Type B pancreatic cell (in vitro differentiated cells): ENCODE results near the gene TRIM3. TPM values are rescaled to one million over a fixed set of nuclear protein-coding genes. Genes with fewer than 3 reads are reported as not detected.
"Not testable (repeated sequence)": the region's sequence is repeated elsewhere in the genome, so short reads cannot be mapped to it uniquely, and the experiment has no call there.

Source experiments
- DNase-seq: peaks from one replicate; pipeline ENCODE4 v3.0.0; 2021; ENCODE audit warnings: mixed read lengths; ENCODE audit not compliant: unreplicated experiment; ENCODE audit errors: extremely low spot score
- H3K27ac Mint-ChIP-seq: 2 replicates; pipeline ENCODE4 v1.8.0; 2021; ENCODE audit warnings: mild to moderate bottlenecking, mixed read lengths
- H3K27me3 Mint-ChIP-seq: 2 replicates; pipeline ENCODE4 v1.8.0; 2021; ENCODE audit warnings: mixed read lengths
- H3K36me3 Mint-ChIP-seq: 2 replicates; pipeline ENCODE4 v1.8.0; 2021; ENCODE audit warnings: mixed read lengths
- H3K4me1 Mint-ChIP-seq: one replicate; pipeline ENCODE4 v1.8.0; 2021; ENCODE audit warnings: mixed read lengths; ENCODE audit not compliant: unreplicated experiment
- H3K4me3 Mint-ChIP-seq: 2 replicates; pipeline ENCODE4 v1.8.0; 2021; ENCODE audit warnings: mild to moderate bottlenecking, mixed read lengths
- H3K9me3 Mint-ChIP-seq: 2 replicates; pipeline ENCODE4 v1.8.0; 2021; ENCODE audit warnings: mixed read lengths
- long read RNA-seq: library from polyadenylated mRNA; unstranded; transcript quantifications from one replicate; pipeline ENCODE4 v2.0.0, GENCODE V29; 2020
- total RNA-seq: library from RNA; stranded (reverse); gene quantifications from 2 replicates; pipeline ENCODE4 v1.2.1, GENCODE V29; 2021; ENCODE audit warnings: low replicate concordance
- TF ChIP-seq, protein P1 (sequence below): fragments of 200-600 bp; sonication (generic); conservative IDR thresholded peaks from 2 replicates; pipeline ENCODE4 v1.5.0; 2021; ENCODE audit warnings: antibody characterized with exemption, mild to moderate bottlenecking

TRIM3 gene
- 15.6 and 22.9 TPM in 2 replicates for total RNA-seq
- long read RNA-seq, partial matches to known transcripts: 0 of 3 reads
- long read RNA-seq, other reads (novel, unspliced or antisense): 2 of 3 reads

GRCh38 chr11:6473451-6474412, at the start of gene TRIM3:
Gene TRIM3, minus strand, starts transcription at chr11:6473941. Its CDS starts 8,246 bp downstream, at chr11:6465695.
- peak within 1 kb of the TSS; percentile 85 for H3K27ac Mint-ChIP-seq
- peaks cover 22% of the 10 kb centered on the region for H3K4me1 Mint-ChIP-seq
- H3K4me3 Mint-ChIP-seq: peak within 1 kb of the TSS; percentile 93
- DNase-seq: peak; percentile 90
- no peaks in the 10 kb centered on the region for H3K9me3 Mint-ChIP-seq
- peaks cover 6% of the 10 kb centered on the region for H3K36me3 Mint-ChIP-seq
- TF ChIP-seq, protein P1, sequence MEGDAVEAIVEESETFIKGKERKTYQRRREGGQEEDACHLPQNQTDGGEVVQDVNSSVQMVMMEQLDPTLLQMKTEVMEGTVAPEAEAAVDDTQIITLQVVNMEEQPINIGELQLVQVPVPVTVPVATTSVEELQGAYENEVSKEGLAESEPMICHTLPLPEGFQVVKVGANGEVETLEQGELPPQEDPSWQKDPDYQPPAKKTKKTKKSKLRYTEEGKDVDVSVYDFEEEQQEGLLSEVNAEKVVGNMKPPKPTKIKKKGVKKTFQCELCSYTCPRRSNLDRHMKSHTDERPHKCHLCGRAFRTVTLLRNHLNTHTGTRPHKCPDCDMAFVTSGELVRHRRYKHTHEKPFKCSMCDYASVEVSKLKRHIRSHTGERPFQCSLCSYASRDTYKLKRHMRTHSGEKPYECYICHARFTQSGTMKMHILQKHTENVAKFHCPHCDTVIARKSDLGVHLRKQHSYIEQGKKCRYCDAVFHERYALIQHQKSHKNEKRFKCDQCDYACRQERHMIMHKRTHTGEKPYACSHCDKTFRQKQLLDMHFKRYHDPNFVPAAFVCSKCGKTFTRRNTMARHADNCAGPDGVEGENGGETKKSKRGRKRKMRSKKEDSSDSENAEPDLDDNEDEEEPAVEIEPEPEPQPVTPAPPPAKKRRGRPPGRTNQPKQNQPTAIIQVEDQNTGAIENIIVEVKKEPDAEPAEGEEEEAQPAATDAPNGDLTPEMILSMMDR: peak; percentile 39
- H3K27me3 Mint-ChIP-seq: no peaks in the 10 kb centered on the region

DNA sequence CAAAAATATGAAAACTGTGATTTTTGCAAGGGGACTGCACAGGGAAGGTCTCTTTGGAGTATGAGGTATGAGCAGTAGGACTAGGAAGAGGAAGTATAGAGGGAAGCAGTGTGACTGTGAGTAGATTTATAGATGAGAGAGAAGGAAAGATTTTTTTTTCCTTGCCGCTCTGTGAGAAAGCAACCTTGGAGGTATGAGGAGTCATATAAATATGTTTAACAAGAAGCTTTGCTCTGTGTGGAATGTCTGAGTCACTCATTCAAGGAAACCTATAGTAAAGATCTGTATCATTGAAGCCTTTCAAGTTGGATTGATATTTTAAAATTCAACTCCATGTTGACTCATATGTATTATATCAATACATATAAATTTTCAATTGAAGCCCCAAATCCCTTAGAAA, 49.5 kb upstream of the TRIM3 start:
- no peak overlapping the region for H3K27ac Mint-ChIP-seq
- DNase-seq: no peak
- no peak overlapping the region for H3K4me3 Mint-ChIP-seq
- no peaks in the 10 kb centered on the region for H3K4me1 Mint-ChIP-seq
- H3K36me3 Mint-ChIP-seq: peaks cover 7% of the 10 kb centered on the region
- no peaks in the 10 kb centered on the region for H3K27me3 Mint-ChIP-seq
- no peaks in the 10 kb centered on the region for H3K9me3 Mint-ChIP-seq
- TF ChIP-seq, protein P1: no peak

- H3K27me3 Mint-ChIP-seq, H3K27ac Mint-ChIP-seq, DNase-seq, H3K9me3 Mint-ChIP-seq, H3K4me1 Mint-ChIP-seq, H3K36me3 Mint-ChIP-seq, H3K4me3 Mint-ChIP-seq: not testable (repeated sequence)
Measured at GRCh38 chr11:6521946-6522345, 48.2 kb upstream of the TRIM3 start.

- TF ChIP-seq, protein P1: no peak
- Mint-ChIP-seq H3K27me3 (no peaks in the 10 kb centered on the region), H3K4me1 (no peaks in the 10 kb centered on the region), H3K4me3 (no peak overlapping the region), H3K27ac (no peak overlapping the region), H3K36me3 (peaks cover 11% of the 10 kb centered on the region), H3K9me3 (no peaks in the 10 kb centered on the region)
- DNase-seq: no peak
Measured at GRCh38 chr11:6520265-6520664, 46.5 kb upstream of the TRIM3 start.

DNA sequence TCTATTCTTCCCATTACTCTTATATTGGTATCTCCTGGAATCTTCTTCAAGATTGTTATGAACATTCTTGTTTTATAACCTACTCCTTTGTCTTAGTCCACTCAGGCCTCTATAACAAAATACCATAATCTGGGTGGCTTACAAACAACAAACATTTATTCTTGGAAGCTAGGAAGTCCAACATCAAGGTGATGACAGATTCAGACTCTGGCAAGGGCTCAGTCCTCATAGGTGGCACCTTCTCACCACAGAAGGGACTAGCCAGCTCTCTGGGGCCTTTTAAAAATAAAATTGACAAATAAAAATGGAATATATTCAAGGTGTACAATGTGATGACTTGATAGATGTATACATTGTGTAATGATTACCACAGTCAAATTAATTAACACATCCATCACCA, 43.1 kb upstream of the TRIM3 start:
- DNase-seq: no peak
- no peaks in the 10 kb centered on the region for H3K27me3 Mint-ChIP-seq
- TF ChIP-seq, protein P1: no peak
- H3K36me3 Mint-ChIP-seq: peaks cover 19% of the 10 kb centered on the region
- H3K4me3 Mint-ChIP-seq: no peak overlapping the region
- no peaks in the 10 kb centered on the region for H3K9me3 Mint-ChIP-seq
- no peak overlapping the region for H3K27ac Mint-ChIP-seq
- H3K4me1 Mint-ChIP-seq: no peaks in the 10 kb centered on the region

- H3K4me3 Mint-ChIP-seq: no peak overlapping the region
- no peaks in the 10 kb centered on the region for H3K27me3 Mint-ChIP-seq
- no peak overlapping the region for H3K27ac Mint-ChIP-seq
- no peaks in the 10 kb centered on the region for H3K36me3 Mint-ChIP-seq
- TF ChIP-seq, protein P1: peak; percentile 82
- no peaks in the 10 kb centered on the region for H3K9me3 Mint-ChIP-seq
- no peaks in the 10 kb centered on the region for H3K4me1 Mint-ChIP-seq
- DNase-seq: no peak
Measured at GRCh38 chr11:6505577-6506240, 32.0 kb upstream of the TRIM3 start.
